Suprapubic skin (tissue), 4 donors: ENCODE measurements around the gene TMEM54.

Experiments used
- POLR2A ChIP-seq, 2 donors: fragments of 450-650 bp; IDR thresholded peaks; one replicate each; pipeline ENCODE4 v1.6.1; 2017; ENCODE audit warnings: antibody characterized with exemption in 2 of 2, mild to moderate bottlenecking in 2 of 2, moderate library complexity in 2 of 2
- POLR2AphosphoS5 ChIP-seq, 3 donors: sonication (generic); formaldehyde crosslinking; IDR thresholded peaks; one replicate each; pipeline ENCODE4 v1.6.1; 2017; ENCODE audit warnings: antibody characterized with exemption in 3 of 3

DNA sequence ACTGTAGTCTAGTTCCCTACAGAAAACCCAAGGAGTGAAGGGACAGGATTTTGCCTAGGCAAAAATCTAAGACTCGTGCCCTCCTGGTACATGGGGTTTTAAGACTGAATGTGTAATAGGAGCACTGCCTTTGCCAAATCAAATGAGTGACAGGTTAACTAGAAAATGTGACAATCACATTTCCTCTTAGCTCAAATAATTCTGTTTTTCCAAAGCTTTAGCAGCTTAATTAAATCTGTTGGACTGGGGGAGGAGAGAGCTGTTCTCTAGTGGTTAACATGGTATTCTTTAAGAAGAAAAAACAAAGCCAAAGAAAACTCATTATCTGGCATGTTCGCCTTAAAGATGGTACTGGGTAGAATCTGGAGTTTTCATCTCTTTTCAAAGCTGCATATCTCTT lies 43.1 kb downstream of the TMEM54 start:
- TF ChIP-seq POLR2AphosphoS5 (IDR thresholded peaks at IDR 0.05) (no peak), POLR2A (IDR thresholded peaks at IDR 0.05) (no peak)
